DOHH2 (cell line): ENCODE measurements around the gene GPR180.

Source experiments
- H3F3A ChIP-seq: fragments of 200-600 bp; sonication (generic), shearing (Covaris generic); 2 replicates; pipeline ENCODE4 v1.6.0; 2016; ENCODE audit warnings: antibody characterized with exemption, mild to moderate bottlenecking; ENCODE audit not compliant: control insufficient read depth, insufficient read depth
- H3K27ac ChIP-seq: fragments of 200-600 bp; sonication (generic); 2 replicates; pipeline ENCODE4 v1.5.1; 2014; ENCODE audit warnings: low read depth, mild to moderate bottlenecking, low read length, moderate library complexity
- H3K27me3 ChIP-seq: fragments of 200-600 bp; sonication (generic); 2 replicates; pipeline ENCODE4 v1.6.1; 2014; ENCODE audit warnings: mild to moderate bottlenecking, low read length, mixed read lengths; ENCODE audit not compliant: control insufficient read depth
- H3K36me3 ChIP-seq: fragments of 200-600 bp; sonication (generic); 2 replicates; pipeline ENCODE4 v1.6.1; 2014; ENCODE audit warnings: mild to moderate bottlenecking, low read length, moderate library complexity, mixed read lengths; ENCODE audit not compliant: control insufficient read depth
- H3K4me1 ChIP-seq: fragments of 200-600 bp; sonication (generic); 2 replicates; pipeline ENCODE4 v1.6.1; 2014; ENCODE audit warnings: mild to moderate bottlenecking, low read length, mixed read lengths; ENCODE audit not compliant: control insufficient read depth
- H3K4me2 ChIP-seq: fragments of 200-600 bp; sonication (generic); 2 replicates; pipeline ENCODE4 v1.6.0; 2014; ENCODE audit warnings: mild to moderate bottlenecking, low read length, moderate library complexity
- H3K4me3 ChIP-seq: fragments of 200-600 bp; sonication (generic); 2 replicates; pipeline ENCODE4 v1.5.1; 2014; ENCODE audit warnings: mild to moderate bottlenecking, low read length, mixed read lengths
- H3K79me2 ChIP-seq: fragments of 200-600 bp; sonication (generic); 2 replicates; pipeline ENCODE4 v1.6.1; 2014; ENCODE audit warnings: mild to moderate bottlenecking, low read length, mixed read lengths; ENCODE audit not compliant: control insufficient read depth
- H3K9me2 ChIP-seq: fragments of 200-600 bp; sonication (generic); replicated peaks from 2 replicates; pipeline ENCODE4 v1.6.1; 2014; ENCODE audit warnings: mild to moderate bottlenecking, low read length, mixed read lengths; ENCODE audit not compliant: control insufficient read depth
- H3K9me3 ChIP-seq: fragments of 200-600 bp; sonication (generic); 2 replicates; pipeline ENCODE4 v1.6.1; 2014; ENCODE audit warnings: antibody characterized with exemption, low read length, mixed read lengths; ENCODE audit not compliant: control insufficient read depth, insufficient read depth
- H4K20me1 ChIP-seq: fragments of 200-600 bp; sonication (generic); 2 replicates; pipeline ENCODE4 v1.6.0; 2014; ENCODE audit warnings: low read depth, mild to moderate bottlenecking, antibody characterized with exemption, low read length, moderate library complexity; ENCODE audit not compliant: control insufficient read depth, insufficient read depth
- CTCF ChIP-seq: fragments of 200-600 bp; sonication (generic); IDR thresholded peaks from one replicate; pipeline ENCODE4 v1.5.1; 2014; ENCODE audit warnings: antibody characterized with exemption, mild to moderate bottlenecking, low read depth, low read length; ENCODE audit not compliant: poor library complexity, severe bottlenecking
- EZH2phosphoT487 ChIP-seq: fragments of 200-600 bp; sonication (generic); IDR thresholded peaks from 2 replicates; pipeline ENCODE4 v1.6.1; 2017; ENCODE audit warnings: borderline replicate concordance, mild to moderate bottlenecking, antibody characterized with exemption, low read length, moderate library complexity, mixed read lengths

GPR180 gene

GRCh38 chr13:94583926-94584325, 17.7 kb upstream of the GPR180 start:
- Histone ChIP-seq H3K9me3 (no peaks in the 10 kb centered on the region), H3K27ac (no peak overlapping the region), H3K27me3 (no peaks in the 10 kb centered on the region), H3K4me3 (no peak overlapping the region), H3K4me1 (no peaks in the 10 kb centered on the region), H3K36me3 (peaks cover 67% of the 10 kb centered on the region), H3K4me2 (no peak overlapping the region), H3K9me2 (no peaks in the 10 kb centered on the region), H3K79me2 (peaks cover 21% of the 10 kb centered on the region), H4K20me1 (no peaks in the 10 kb centered on the region), H3F3A (no peaks in the 10 kb centered on the region)
- TF ChIP-seq CTCF (no peak), EZH2phosphoT487 (no peak)

- Histone ChIP-seq H3K9me2 (no peaks in the 10 kb centered on the region), H3K36me3 (peaks cover 59% of the 10 kb centered on the region)
These were observed 16.0 kb upstream of the GPR180 start for GRCh38 chr13:94585543-94586101.

GRCh38 chr13:94586371-94586770, 15.3 kb upstream of the GPR180 start:
- Histone ChIP-seq H3F3A (no peaks in the 10 kb centered on the region), H3K4me3 (no peak overlapping the region), H3K9me3 (no peaks in the 10 kb centered on the region), H4K20me1 (no peaks in the 10 kb centered on the region), H3K27ac (no peak overlapping the region), H3K79me2 (peaks cover 30% of the 10 kb centered on the region), H3K9me2 (no peaks in the 10 kb centered on the region), H3K36me3 (peaks cover 61% of the 10 kb centered on the region), H3K4me2 (no peak overlapping the region), H3K27me3 (no peaks in the 10 kb centered on the region), H3K4me1 (no peaks in the 10 kb centered on the region)
- TF ChIP-seq EZH2phosphoT487 (no peak), CTCF (no peak)

More at GRCh38 chr13:94585543-94586101, 16.0 kb upstream of the GPR180 start:
- TF ChIP-seq CTCF: no peak
- TF ChIP-seq EZH2phosphoT487: no peak
- no peaks in the 10 kb centered on the region for H4K20me1 ChIP-seq
- H3K9me3 ChIP-seq: no peaks in the 10 kb centered on the region
- no peak overlapping the region for H3K27ac ChIP-seq
- H3K4me2 ChIP-seq: no peak overlapping the region
- no peak overlapping the region for H3K4me3 ChIP-seq
- H3K4me1 ChIP-seq: no peaks in the 10 kb centered on the region
- peaks cover 26% of the 10 kb centered on the region for H3K79me2 ChIP-seq
- H3K27me3 ChIP-seq: no peaks in the 10 kb centered on the region
- H3F3A ChIP-seq: no peaks in the 10 kb centered on the region
